ENCODE data around the gene FAXDC2.
A peak's percentile ranks its signal among the peaks of the same experiment; 100 is the strongest.

FAXDC2 gene

GRCh38 chr5:154850255-154851062, at the start of gene FAXDC2:
TSS of gene FAXDC2 (minus strand) at chr5:154850603. CDS start at chr5:154838178, 12,425 bp downstream.
- H3K27me3 ChIP-seq (ENCODE audit: insufficient read depth, low read length), result no peaks in the 10 kb centered on the region
- H2AFZ ChIP-seq (ENCODE audit: low read depth, low read length), result peak within 1 kb of the TSS; percentile 59
- H3K4me1 ChIP-seq (ENCODE audit: insufficient read depth, low read length), result peaks cover 14% of the 10 kb centered on the region
- no peaks in the 10 kb centered on the region for H3K9me3 ChIP-seq (ENCODE audit: low read length)
- H3K36me3 ChIP-seq (ENCODE audit: insufficient read depth, low read length), result no peaks in the 10 kb centered on the region
- H3K4me3 ChIP-seq (ENCODE audit: low read length), result peak within 1 kb of the TSS; percentile 45

- H3K4me1 ChIP-seq (ENCODE audit: insufficient read depth, low read length), result no peaks in the 10 kb centered on the region
- no peak overlapping the region for H3K4me3 ChIP-seq (ENCODE audit: low read length)
- H3K9me3 ChIP-seq (ENCODE audit: low read length), result no peaks in the 10 kb centered on the region
- peaks cover 92% of the 10 kb centered on the region for H3K36me3 ChIP-seq (ENCODE audit: insufficient read depth, low read length)
- H3K27me3 ChIP-seq (ENCODE audit: insufficient read depth, low read length), result no peaks in the 10 kb centered on the region
- no peak overlapping the region for H2AFZ ChIP-seq (ENCODE audit: low read depth, low read length)
Observed at GRCh38 chr5:154900066-154900465, 49.7 kb upstream of the FAXDC2 start.

GRCh38 chr5:154899151-154899816, 48.9 kb upstream of the FAXDC2 start:
- Histone ChIP-seq H3K36me3 (ENCODE audit: insufficient read depth, low read length) (peaks cover 89% of the 10 kb centered on the region), H3K27me3 (ENCODE audit: insufficient read depth, low read length) (no peaks in the 10 kb centered on the region), H3K9me3 (ENCODE audit: low read length) (no peaks in the 10 kb centered on the region), H3K4me3 (ENCODE audit: low read length) (no peak overlapping the region), H2AFZ (ENCODE audit: low read depth, low read length) (no peak overlapping the region), H3K4me1 (ENCODE audit: insufficient read depth, low read length) (no peaks in the 10 kb centered on the region)

- Histone ChIP-seq H2AFZ (ENCODE audit: low read depth, low read length) (no peak overlapping the region), H3K27me3 (ENCODE audit: insufficient read depth, low read length) (no peaks in the 10 kb centered on the region), H3K4me1 (ENCODE audit: insufficient read depth, low read length) (no peaks in the 10 kb centered on the region), H3K9me3 (ENCODE audit: low read length) (no peaks in the 10 kb centered on the region), H3K36me3 (ENCODE audit: insufficient read depth, low read length) (peaks cover 88% of the 10 kb centered on the region), H3K4me3 (ENCODE audit: low read length) (no peak overlapping the region)
Observed at GRCh38 chr5:154898210-154898609, 47.8 kb upstream of the FAXDC2 start.

- H3K27me3 ChIP-seq (ENCODE audit: insufficient read depth, low read length), result no peaks in the 10 kb centered on the region
- H3K9me3 ChIP-seq (ENCODE audit: low read length), result peaks cover 3% of the 10 kb centered on the region
- H2AFZ ChIP-seq (ENCODE audit: low read depth, low read length), result no peak overlapping the region
- H3K4me1 ChIP-seq (ENCODE audit: insufficient read depth, low read length), result no peaks in the 10 kb centered on the region
- H3K36me3 ChIP-seq (ENCODE audit: insufficient read depth, low read length), result peaks cover 85% of the 10 kb centered on the region
- H3K4me3 ChIP-seq (ENCODE audit: low read length), result no peak overlapping the region
Observed at GRCh38 chr5:154896562-154897165, 46.3 kb upstream of the FAXDC2 start.

- Histone ChIP-seq H3K36me3 (ENCODE audit: insufficient read depth, low read length) (peaks cover 85% of the 10 kb centered on the region), H3K27me3 (ENCODE audit: insufficient read depth, low read length) (no peaks in the 10 kb centered on the region), H2AFZ (ENCODE audit: low read depth, low read length) (no peak overlapping the region), H3K4me3 (ENCODE audit: low read length) (no peak overlapping the region), H3K9me3 (ENCODE audit: low read length) (peaks cover 3% of the 10 kb centered on the region), H3K4me1 (ENCODE audit: insufficient read depth, low read length) (no peaks in the 10 kb centered on the region)
Observed at GRCh38 chr5:154895606-154896561, 45.5 kb upstream of the FAXDC2 start.

GRCh38 chr5:154893381-154893780, 43.0 kb upstream of the FAXDC2 start:
- peaks cover 84% of the 10 kb centered on the region for H3K36me3 ChIP-seq (ENCODE audit: insufficient read depth, low read length)
- H3K27me3 ChIP-seq (ENCODE audit: insufficient read depth, low read length), result no peaks in the 10 kb centered on the region
- peaks cover 3% of the 10 kb centered on the region for H3K9me3 ChIP-seq (ENCODE audit: low read length)
- no peak overlapping the region for H3K4me3 ChIP-seq (ENCODE audit: low read length)
- no peaks in the 10 kb centered on the region for H3K4me1 ChIP-seq (ENCODE audit: insufficient read depth, low read length)
- no peak overlapping the region for H2AFZ ChIP-seq (ENCODE audit: low read depth, low read length)

GRCh38 chr5:154892369-154892771, 42.0 kb upstream of the FAXDC2 start:
- Histone ChIP-seq H3K27me3 (ENCODE audit: insufficient read depth, low read length) (no peaks in the 10 kb centered on the region), H3K4me1 (ENCODE audit: insufficient read depth, low read length) (no peaks in the 10 kb centered on the region), H3K4me3 (ENCODE audit: low read length) (no peak overlapping the region), H3K36me3 (ENCODE audit: insufficient read depth, low read length) (peaks cover 84% of the 10 kb centered on the region), H3K9me3 (ENCODE audit: low read length) (peaks cover 3% of the 10 kb centered on the region), H2AFZ (ENCODE audit: low read depth, low read length) (no peak overlapping the region)

- no peak overlapping the region for H2AFZ ChIP-seq (ENCODE audit: low read depth, low read length)
- peaks cover 54% of the 10 kb centered on the region for H3K36me3 ChIP-seq (ENCODE audit: insufficient read depth, low read length)
- peaks cover 16% of the 10 kb centered on the region for H3K9me3 ChIP-seq (ENCODE audit: low read length)
- no peak overlapping the region for H3K4me3 ChIP-seq (ENCODE audit: low read length)
- no peaks in the 10 kb centered on the region for H3K4me1 ChIP-seq (ENCODE audit: insufficient read depth, low read length)
- no peaks in the 10 kb centered on the region for H3K27me3 ChIP-seq (ENCODE audit: insufficient read depth, low read length)
Observed at GRCh38 chr5:154885439-154885838, 35.0 kb upstream of the FAXDC2 start.

GRCh38 chr5:154884424-154884823, 34.0 kb upstream of the FAXDC2 start:
- H3K36me3 ChIP-seq (ENCODE audit: insufficient read depth, low read length), result peaks cover 45% of the 10 kb centered on the region
- no peaks in the 10 kb centered on the region for H3K4me1 ChIP-seq (ENCODE audit: insufficient read depth, low read length)
- no peak overlapping the region for H3K4me3 ChIP-seq (ENCODE audit: low read length)

GRCh38 chr5:154881986-154882385, 31.6 kb upstream of the FAXDC2 start:
- H3K36me3 ChIP-seq (ENCODE audit: insufficient read depth, low read length), result peaks cover 29% of the 10 kb centered on the region
- H3K27me3 ChIP-seq (ENCODE audit: insufficient read depth, low read length), result no peaks in the 10 kb centered on the region
- peaks cover 28% of the 10 kb centered on the region for H3K9me3 ChIP-seq (ENCODE audit: low read length)
- H3K4me1 ChIP-seq (ENCODE audit: insufficient read depth, low read length), result no peaks in the 10 kb centered on the region
- no peak overlapping the region for H3K4me3 ChIP-seq (ENCODE audit: low read length)
- H2AFZ ChIP-seq (ENCODE audit: low read depth, low read length), result no peak overlapping the region

More at GRCh38 chr5:154884424-154884823, 34.0 kb upstream of the FAXDC2 start:
- no peak overlapping the region for H2AFZ ChIP-seq (ENCODE audit: low read depth, low read length)
- H3K27me3 ChIP-seq (ENCODE audit: insufficient read depth, low read length), result no peaks in the 10 kb centered on the region
- H3K9me3 ChIP-seq (ENCODE audit: low read length), result peaks cover 19% of the 10 kb centered on the region

- Histone ChIP-seq H3K36me3 (ENCODE audit: insufficient read depth, low read length) (peaks cover 37% of the 10 kb centered on the region), H2AFZ (ENCODE audit: low read depth, low read length) (no peak overlapping the region), H3K27me3 (ENCODE audit: insufficient read depth, low read length) (no peaks in the 10 kb centered on the region), H3K9me3 (ENCODE audit: low read length) (peaks cover 13% of the 10 kb centered on the region), H3K4me1 (ENCODE audit: insufficient read depth, low read length) (no peaks in the 10 kb centered on the region), H3K4me3 (ENCODE audit: low read length) (no peak overlapping the region)
Observed at GRCh38 chr5:154878642-154879335, 28.4 kb upstream of the FAXDC2 start.
